B cell (primary cell): ENCODE measurements around the gene SRC. TPM values are rescaled to one million over a fixed set of nuclear protein-coding genes. Genes with fewer than 3 reads are reported as not detected.

Experiments
- ATAC-seq: fragments of 200-7000 bp; cut with Tn5 transposase; one replicate; pipeline ENCODE4 v1.10.0; 2021; ENCODE audit warnings: low read depth, mild to moderate bottlenecking, moderate number of reproducible peaks, moderate library complexity
- CTCF ChIA-PET: fragments of 350-600 bp; sonication (Branson Sonifier 250); formaldehyde crosslinking; loops from one replicate; lab custom pipeline; 2021; ENCODE audit warnings: antibody characterized with exemption, inconsistent platforms; lab: Charles Lee
- POLR2A ChIA-PET: fragments of 350-600 bp; sonication (Branson Sonifier 250); formaldehyde crosslinking; loops from one replicate; lab custom pipeline; 2021; ENCODE audit warnings: antibody characterized with exemption; lab: Charles Lee
- DNase-seq: peaks from one replicate; pipeline ENCODE4 v3.0.0; 2013
- H2AFZ ChIP-seq: 2 replicates; pipeline ENCODE4 v1.6.1; 2012; ENCODE audit warnings: mild to moderate bottlenecking, low read depth, low read length; ENCODE audit not compliant: insufficient read depth, poor library complexity, severe bottlenecking
- H3K27ac ChIP-seq, 2 donors: 1 replicate in 1 of 2; 2 replicates in 1 of 2; pipeline ENCODE4 v1.5.1; 2012 to 2013; ENCODE audit warnings: low read length in 2 of 2, mild to moderate bottlenecking in 2 of 2, moderate library complexity in 1 of 2
- H3K27me3 ChIP-seq, 4 experiments: fragments of 200-600 bp in 1 of 4; sonication (generic) in 1 of 4; replicated peaks in 1 of 4; 1 replicate in 2 of 4; 2 replicates in 2 of 4; pipeline versions ENCODE4 v1.6.1 to v1.7.0; 2013 to 2016; ENCODE audit warnings: low read length in 3 of 4, mild to moderate bottlenecking in 2 of 4, mixed read lengths in 1 of 4, moderate library complexity in 1 of 4; ENCODE audit not compliant: insufficient read depth in 4 of 4, control insufficient read depth in 3 of 4; ENCODE audit errors: control extremely low read depth in 1 of 4
- H3K36me3 ChIP-seq, 2 experiments: replicated peaks in 1 of 2; 1 replicate in 1 of 2; 2 replicates in 1 of 2; pipeline versions ENCODE4 v1.6.1 to v1.7.1; 2013; ENCODE audit warnings: low read length in 1 of 2; ENCODE audit not compliant: insufficient read depth in 2 of 2, control insufficient read depth in 1 of 2; ENCODE audit errors: control extremely low read depth in 1 of 2, extremely low read depth in 1 of 2
- H3K4me1 ChIP-seq, 2 donors: fragments of 200-600 bp in 1 of 2; sonication (generic) in 1 of 2; 1 replicate in 1 of 2; 2 replicates in 1 of 2; pipeline versions ENCODE4 v1.5.1 to v1.6.1; 2013 to 2017; ENCODE audit warnings: low read length in 2 of 2; ENCODE audit not compliant: control insufficient read depth in 2 of 2, insufficient read depth in 2 of 2
- H3K4me2 ChIP-seq: replicated peaks from 2 replicates; pipeline ENCODE3; 2012; ENCODE audit warnings: mild to moderate bottlenecking, low read depth, low read length; ENCODE audit not compliant: poor library complexity, severe bottlenecking
- H3K4me3 ChIP-seq, 5 experiments: fragments of 200-600 bp in 1 of 5; sonication (generic) in 1 of 5; 1 replicate in 3 of 5; 2 replicates in 2 of 5; pipeline versions ENCODE4 v1.5.1 to v1.7.0; 2011 to 2016; ENCODE audit warnings: low read length in 4 of 5, mild to moderate bottlenecking in 4 of 5, low read depth in 2 of 5, control low read depth in 1 of 5, moderate library complexity in 1 of 5; ENCODE audit not compliant: insufficient read depth in 1 of 5; ENCODE audit errors: control extremely low read depth in 1 of 5, extremely low read depth in 1 of 5
- H3K79me2 ChIP-seq: fragments of 200-600 bp; sonication (generic); one replicate; pipeline ENCODE4 v1.6.0; 2016; ENCODE audit warnings: low read length; ENCODE audit not compliant: control insufficient read depth, insufficient read depth
- H3K9ac ChIP-seq: fragments of 200-600 bp; sonication (generic); 2 replicates; pipeline ENCODE4 v1.6.1; 2017; ENCODE audit warnings: mild to moderate bottlenecking, low read length, moderate library complexity
- H3K9me3 ChIP-seq, 3 donors: one replicate each; pipeline versions ENCODE4 v1.6.1 to v1.7.1; 2013; ENCODE audit warnings: low read length in 2 of 3; ENCODE audit not compliant: control insufficient read depth in 2 of 3, insufficient read depth in 1 of 3; ENCODE audit errors: control extremely low read depth in 1 of 3
- H4K20me1 ChIP-seq: 2 replicates; pipeline ENCODE4 v1.6.0; 2012; ENCODE audit warnings: mild to moderate bottlenecking, low read length; ENCODE audit not compliant: insufficient read depth, control insufficient read depth, poor library complexity, severe bottlenecking
- H3K27ac Mint-ChIP-seq: one replicate; pipeline ENCODE4 v1.8.0; 2021; ENCODE audit warnings: mixed read lengths
- H3K27me3 Mint-ChIP-seq: one replicate; pipeline ENCODE4 v1.8.0; 2021; ENCODE audit warnings: mixed read lengths
- H3K4me1 Mint-ChIP-seq: one replicate; pipeline ENCODE4 v1.8.0; 2021; ENCODE audit warnings: mixed read lengths
- H3K4me3 Mint-ChIP-seq: one replicate; pipeline ENCODE4 v1.8.0; 2021; ENCODE audit warnings: mixed read lengths
- H3K9me3 Mint-ChIP-seq: one replicate; pipeline ENCODE4 v1.8.0; 2022; ENCODE audit warnings: mixed read lengths; ENCODE audit not compliant: insufficient read depth
- EZH2 ChIP-seq: IDR thresholded peaks from 2 replicates; pipeline ENCODE4 v1.6.1; 2012; ENCODE audit warnings: borderline replicate concordance, low read depth, mild to moderate bottlenecking, moderate library complexity, low read length; ENCODE audit not compliant: insufficient read depth, poor library complexity, severe bottlenecking
- WGBS: methylation state at CpG from one replicate; pipeline ENCODE4 v1.1.5; 2013; ENCODE audit warnings: missing lambda C conversion rate; ENCODE audit not compliant: insufficient coverage; 5-methylcytosine and 5-hydroxymethylcytosine counted together
- intact Hi-C: fragments of 100-400 bp; cut with micrococcal nuclease; formaldehyde crosslinking; loops from one replicate; pipeline ENCODE4 v1.10.0; 2022
- polyA plus RNA-seq: library from polyadenylated mRNA; depleted of rRNA; stranded (reverse); fragments of >200 nt; gene quantifications from 2 replicates; pipeline ENCODE4 v1.2.3, GENCODE V29; 2012
- total RNA-seq, 2 donors: library from RNA; stranded (reverse); fragments of 120-200 nt in 1 of 2; gene quantifications; 1 replicate in 1 of 2; 2 replicates in 1 of 2; pipeline versions ENCODE4 v1.2.3 to v1.2.4, GENCODE V29; 2013 to 2022
- TF ChIP-seq, protein P1 (sequence below): fragments of 200-600 bp; IDR thresholded peaks from one replicate; pipeline ENCODE4 v1.8.0; 2022; ENCODE audit warnings: antibody characterized with exemption, mild to moderate bottlenecking

SRC gene
- total and polyA plus RNA-seq, 2 donors (not counting 1 experiment from before 2014, with no cell fraction given) = 6.5 to 16.8 TPM

DNA sequence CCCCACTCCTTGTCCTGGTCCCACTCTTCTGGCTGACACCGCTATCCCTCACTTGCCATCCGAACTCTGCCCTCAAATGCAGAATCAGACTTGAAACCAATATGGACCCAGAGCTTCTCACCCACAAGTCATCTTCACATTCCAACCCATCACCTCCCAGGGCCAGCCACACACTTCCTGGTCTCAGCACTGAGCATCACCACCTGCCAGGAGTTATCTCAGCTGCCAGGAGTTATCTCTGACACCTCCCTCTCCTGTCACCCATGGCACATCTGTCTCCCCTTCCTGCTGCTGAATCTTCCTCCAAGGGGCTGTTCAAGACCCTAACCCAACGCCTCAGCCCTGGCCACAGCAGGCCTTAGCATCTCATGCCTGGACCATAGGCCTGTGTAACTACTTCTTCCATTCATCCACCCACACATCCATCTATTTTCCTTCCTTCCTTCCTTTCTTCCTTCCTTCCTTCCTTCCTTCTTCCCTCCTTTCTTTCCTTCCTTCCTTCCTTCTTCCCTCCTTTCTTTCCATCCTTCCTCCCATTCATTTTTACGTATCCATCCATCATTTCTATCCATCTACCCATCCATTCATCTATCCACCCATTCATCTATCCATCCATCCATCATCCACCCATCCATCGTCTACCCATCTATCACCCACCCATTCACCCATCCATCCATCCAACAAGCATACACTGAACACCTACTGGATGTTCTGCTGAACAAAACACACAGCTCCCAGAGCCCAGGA lies 100.5 kb downstream of the SRC start:
- H3K4me3 ChIP-seq = no peak overlapping the region
- intact Hi-C loops = no loop called here
- H3K27ac Mint-ChIP-seq = no peak overlapping the region
- H3K27me3 ChIP-seq = peaks cover 0 to 3% (median 0%) of the 10 kb centered on the region in 4 experiments
- TF ChIP-seq, protein P1, sequence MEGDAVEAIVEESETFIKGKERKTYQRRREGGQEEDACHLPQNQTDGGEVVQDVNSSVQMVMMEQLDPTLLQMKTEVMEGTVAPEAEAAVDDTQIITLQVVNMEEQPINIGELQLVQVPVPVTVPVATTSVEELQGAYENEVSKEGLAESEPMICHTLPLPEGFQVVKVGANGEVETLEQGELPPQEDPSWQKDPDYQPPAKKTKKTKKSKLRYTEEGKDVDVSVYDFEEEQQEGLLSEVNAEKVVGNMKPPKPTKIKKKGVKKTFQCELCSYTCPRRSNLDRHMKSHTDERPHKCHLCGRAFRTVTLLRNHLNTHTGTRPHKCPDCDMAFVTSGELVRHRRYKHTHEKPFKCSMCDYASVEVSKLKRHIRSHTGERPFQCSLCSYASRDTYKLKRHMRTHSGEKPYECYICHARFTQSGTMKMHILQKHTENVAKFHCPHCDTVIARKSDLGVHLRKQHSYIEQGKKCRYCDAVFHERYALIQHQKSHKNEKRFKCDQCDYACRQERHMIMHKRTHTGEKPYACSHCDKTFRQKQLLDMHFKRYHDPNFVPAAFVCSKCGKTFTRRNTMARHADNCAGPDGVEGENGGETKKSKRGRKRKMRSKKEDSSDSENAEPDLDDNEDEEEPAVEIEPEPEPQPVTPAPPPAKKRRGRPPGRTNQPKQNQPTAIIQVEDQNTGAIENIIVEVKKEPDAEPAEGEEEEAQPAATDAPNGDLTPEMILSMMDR = no peak
- no peak for TF ChIP-seq EZH2
- no peak overlapping the region for H3K27ac ChIP-seq
- POLR2A ChIA-PET = no interaction called here
- no peak overlapping the region for H3K4me3 Mint-ChIP-seq
- H3K9ac ChIP-seq = no peak overlapping the region
- DNase-seq (no peak), ATAC-seq (no peak)
- CTCF ChIA-PET = no interaction called here
- no peaks in the 10 kb centered on the region for H3K9me3 Mint-ChIP-seq
- WGBS = 90% methylated on average over 5 of the region's 5 CpGs
- H3K9me3 ChIP-seq = no peaks in the 10 kb centered on the region
- no peak overlapping the region for H2AFZ ChIP-seq
- H3K27me3 Mint-ChIP-seq = no peaks in the 10 kb centered on the region
- no peaks in the 10 kb centered on the region for H3K4me1 Mint-ChIP-seq
- H3K4me1 ChIP-seq = no peaks in the 10 kb centered on the region
- H3K79me2 ChIP-seq = no peaks in the 10 kb centered on the region
- H4K20me1 ChIP-seq = no peaks in the 10 kb centered on the region
- H3K4me2 ChIP-seq = no peak overlapping the region
- H3K36me3 ChIP-seq = no peaks in the 10 kb centered on the region

DNA sequence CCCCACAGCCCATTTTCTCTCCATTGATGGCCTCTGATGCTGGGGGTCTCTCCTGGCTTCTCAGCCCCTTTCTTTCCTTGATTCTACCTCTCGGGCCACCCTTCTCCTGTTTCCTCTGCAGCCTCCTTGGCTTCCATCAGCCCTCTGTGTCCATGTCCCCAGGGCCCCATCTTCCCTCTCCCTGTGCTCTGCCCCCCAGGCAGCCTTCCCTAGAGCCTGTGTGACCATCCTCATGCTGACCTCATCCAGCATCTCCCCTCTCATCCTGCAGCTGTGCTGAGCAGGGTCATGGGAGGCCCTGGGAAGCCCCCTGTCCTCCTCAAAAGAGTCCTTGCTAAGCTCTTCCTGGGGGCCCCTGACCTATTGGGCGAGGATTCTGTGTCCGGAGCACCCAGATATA lies 101.7 kb downstream of the SRC start:
- H3K79me2 ChIP-seq = no peaks in the 10 kb centered on the region
- H3K4me1 ChIP-seq = no peaks in the 10 kb centered on the region
- CTCF ChIA-PET = no interaction called here
- intact Hi-C loops = no loop called here
- POLR2A ChIA-PET = no interaction called here
- no peak for ATAC-seq
- H3K36me3 ChIP-seq = no peaks in the 10 kb centered on the region
- DNase-seq = no peak
- no peak overlapping the region for H3K27ac ChIP-seq
- no peak for TF ChIP-seq EZH2
- TF ChIP-seq, protein P1 = no peak
- H3K9me3 Mint-ChIP-seq = no peaks in the 10 kb centered on the region
- H3K27me3 ChIP-seq = no peaks in the 10 kb centered on the region
- no peak overlapping the region for H3K4me3 Mint-ChIP-seq
- H3K27ac Mint-ChIP-seq = no peak overlapping the region
- no peak overlapping the region for H3K4me2 ChIP-seq
- no peaks in the 10 kb centered on the region for H3K9me3 ChIP-seq
- no peak overlapping the region for H2AFZ ChIP-seq
- WGBS = 91% methylated on average over 1 of the region's 3 CpGs
- no peaks in the 10 kb centered on the region for H4K20me1 ChIP-seq
- H3K9ac ChIP-seq = no peak overlapping the region
- no peaks in the 10 kb centered on the region for H3K4me1 Mint-ChIP-seq
- no peak overlapping the region for H3K4me3 ChIP-seq
- no peaks in the 10 kb centered on the region for H3K27me3 Mint-ChIP-seq
